CD4-positive, alpha-beta T cell (primary cell): ENCODE results near the gene PRDM13. TPM values are rescaled to one million over a fixed set of nuclear protein-coding genes. Genes with fewer than 3 reads are reported as not detected.

Experiments
- ATAC-seq: fragments of 200-7000 bp; cut with Tn5 transposase; one replicate; pipeline ENCODE4 v1.10.0; 2022; ENCODE audit warnings: mild to moderate bottlenecking; ENCODE audit not compliant: poor library complexity
- CTCF ChIA-PET: fragments of 350-600 bp; sonication (Branson Sonifier 250); formaldehyde crosslinking; loops from one replicate; lab custom pipeline; 2021; ENCODE audit warnings: antibody characterized with exemption, inconsistent platforms; lab: Charles Lee
- POLR2A ChIA-PET: fragments of 350-600 bp; sonication (Branson Sonifier 250); formaldehyde crosslinking; loops from one replicate; lab custom pipeline; 2021; ENCODE audit warnings: antibody characterized with exemption, inconsistent platforms; lab: Charles Lee
- DNase-seq, 14 experiments: peaks; one replicate each; pipeline ENCODE4 v3.0.0-alpha.2; 2013 to 2020; ENCODE audit warnings: mixed read lengths in 2 of 14
- H3K27ac ChIP-seq, 2 donors: one replicate each; pipeline versions ENCODE4 v1.5.1 to v1.7.0; 2013; ENCODE audit warnings: low read length in 2 of 2, low read depth in 1 of 2, mild to moderate bottlenecking in 1 of 2
- H3K27me3 ChIP-seq, 2 experiments: 1 replicate in 1 of 2; 2 replicates in 1 of 2; pipeline versions ENCODE4 v1.6.1 to v1.7.0; 2013; ENCODE audit warnings: low read length in 2 of 2, control low read depth in 1 of 2, mild to moderate bottlenecking in 1 of 2, moderate library complexity in 1 of 2; ENCODE audit not compliant: insufficient read depth in 2 of 2, control insufficient read depth in 1 of 2
- H3K36me3 ChIP-seq: one replicate; pipeline ENCODE4 v1.6.1; 2013; ENCODE audit warnings: low read length, control low read depth; ENCODE audit not compliant: insufficient read depth
- H3K4me1 ChIP-seq: one replicate; pipeline ENCODE4 v1.6.1; 2013; ENCODE audit warnings: low read length, control low read depth; ENCODE audit not compliant: insufficient read depth
- H3K4me3 ChIP-seq: one replicate; pipeline ENCODE4 v1.5.1; 2013; ENCODE audit warnings: mild to moderate bottlenecking, low read length, moderate library complexity
- H3K9me3 ChIP-seq, 2 experiments: 1 replicate in 1 of 2; 2 replicates in 1 of 2; pipeline versions ENCODE4 v1.6.1 to v1.7.0; 2013; ENCODE audit warnings: low read length in 2 of 2, mild to moderate bottlenecking in 2 of 2, control low read depth in 1 of 2, moderate library complexity in 1 of 2; ENCODE audit not compliant: control insufficient read depth in 1 of 2, insufficient read depth in 1 of 2
- H3K27ac Mint-ChIP-seq: one replicate; pipeline ENCODE4 v1.8.0; 2020; ENCODE audit warnings: mixed read lengths
- H3K27me3 Mint-ChIP-seq: one replicate; pipeline ENCODE4 v1.8.0; 2021; ENCODE audit warnings: mixed read lengths
- H3K36me3 Mint-ChIP-seq: one replicate; pipeline ENCODE4 v1.8.0; 2021; ENCODE audit warnings: low read depth, mixed read lengths
- H3K4me1 Mint-ChIP-seq: one replicate; pipeline ENCODE4 v1.8.0; 2021; ENCODE audit warnings: low read depth, mixed read lengths
- H3K4me3 Mint-ChIP-seq: one replicate; pipeline ENCODE4 v1.8.0; 2020; ENCODE audit warnings: mild to moderate bottlenecking, mixed read lengths
- H3K9me3 Mint-ChIP-seq: one replicate; pipeline ENCODE4 v1.8.0; 2020; ENCODE audit warnings: mixed read lengths
- intact Hi-C, 2 experiments: fragments of 100-400 bp; cut with DNase I in 1 of 2; cut with micrococcal nuclease in 1 of 2; formaldehyde crosslinking; loops; one replicate each; pipeline versions ENCODE4 v1.15.1 to v1.9.0; 2023 to 2025; cut with DNase I, micrococcal nuclease
- total RNA-seq, 174 experiments: library from RNA in 2 of 174; stranded (reverse) in 2 of 174; gene quantifications; one replicate each; pipeline ENCODE4 v1.2.3 and lab custom pipeline; 2021 to 2026
- TF ChIP-seq, protein P1 (sequence below): fragments of 200-600 bp; IDR thresholded peaks from one replicate; pipeline ENCODE4 v1.8.0; 2022; ENCODE audit warnings: antibody characterized with exemption, mild to moderate bottlenecking

Gene PRDM13
- total RNA-seq, 2 experiments from 2014 or later = not detected

DNA sequence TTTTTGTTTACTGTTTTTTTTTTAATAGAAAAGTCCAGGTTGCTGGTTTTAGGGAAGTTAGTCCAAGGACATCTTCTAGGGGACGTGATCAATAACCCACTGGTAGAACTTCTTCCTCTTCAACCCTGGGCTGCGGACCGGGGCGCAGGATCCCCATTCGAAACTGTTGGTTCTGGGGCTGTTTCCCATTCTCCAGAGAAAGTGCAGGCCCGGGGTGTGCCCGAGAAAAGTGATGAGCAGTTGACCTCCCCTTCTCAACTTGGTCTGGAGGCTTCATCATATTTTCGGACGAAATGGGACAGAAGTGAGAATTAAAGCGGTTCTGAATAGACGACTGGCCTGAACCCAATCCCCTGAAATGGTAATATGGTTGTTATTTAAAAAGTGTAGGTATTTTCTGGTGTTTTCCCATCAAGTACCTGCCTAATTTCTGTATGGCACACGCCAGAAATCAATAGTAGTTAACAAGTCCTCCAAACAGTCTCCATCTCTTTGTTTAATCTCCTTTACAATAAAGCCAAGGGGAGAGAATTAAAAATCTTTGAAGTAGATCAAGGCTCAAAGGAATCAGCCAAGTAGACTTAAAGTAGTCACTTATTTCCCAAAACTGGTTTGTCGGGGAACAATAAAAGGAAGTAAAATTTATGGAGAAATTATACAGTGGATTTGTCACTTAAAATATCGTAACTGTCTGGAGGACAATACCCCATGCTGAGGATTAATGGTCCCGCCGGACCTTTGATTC is 550 bp upstream of the PRDM13 start:
- TF ChIP-seq, protein P1, sequence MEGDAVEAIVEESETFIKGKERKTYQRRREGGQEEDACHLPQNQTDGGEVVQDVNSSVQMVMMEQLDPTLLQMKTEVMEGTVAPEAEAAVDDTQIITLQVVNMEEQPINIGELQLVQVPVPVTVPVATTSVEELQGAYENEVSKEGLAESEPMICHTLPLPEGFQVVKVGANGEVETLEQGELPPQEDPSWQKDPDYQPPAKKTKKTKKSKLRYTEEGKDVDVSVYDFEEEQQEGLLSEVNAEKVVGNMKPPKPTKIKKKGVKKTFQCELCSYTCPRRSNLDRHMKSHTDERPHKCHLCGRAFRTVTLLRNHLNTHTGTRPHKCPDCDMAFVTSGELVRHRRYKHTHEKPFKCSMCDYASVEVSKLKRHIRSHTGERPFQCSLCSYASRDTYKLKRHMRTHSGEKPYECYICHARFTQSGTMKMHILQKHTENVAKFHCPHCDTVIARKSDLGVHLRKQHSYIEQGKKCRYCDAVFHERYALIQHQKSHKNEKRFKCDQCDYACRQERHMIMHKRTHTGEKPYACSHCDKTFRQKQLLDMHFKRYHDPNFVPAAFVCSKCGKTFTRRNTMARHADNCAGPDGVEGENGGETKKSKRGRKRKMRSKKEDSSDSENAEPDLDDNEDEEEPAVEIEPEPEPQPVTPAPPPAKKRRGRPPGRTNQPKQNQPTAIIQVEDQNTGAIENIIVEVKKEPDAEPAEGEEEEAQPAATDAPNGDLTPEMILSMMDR = no peak
- ATAC-seq (no peak), DNase-seq (no peak)
- Histone ChIP-seq H3K4me1 (peaks cover 70% of the 10 kb centered on the region), H3K27ac (no peak overlapping the region), H3K36me3 (no peaks in the 10 kb centered on the region), H3K4me3 (no peak overlapping the region), H3K9me3 (peaks cover 13 to 51% of the 10 kb centered on the region in 2 experiments), H3K27me3 (peaks cover 91 to 100% of the 10 kb centered on the region in 2 experiments)
- H3K9me3 Mint-ChIP-seq = peaks cover 5% of the 10 kb centered on the region
- peaks cover 97% of the 10 kb centered on the region for H3K27me3 Mint-ChIP-seq
- no peak overlapping the region for H3K27ac Mint-ChIP-seq
- H3K4me1 Mint-ChIP-seq = peaks cover 64% of the 10 kb centered on the region
- no peaks in the 10 kb centered on the region for H3K36me3 Mint-ChIP-seq
- ChIA-PET POLR2A (interaction anchor here (1.0 to 1.9 kb wide), 2 partner anchors 10 to 13 kb away, joined by 3 to 6 read pairs; no protein-coding TSS in a partner anchor), CTCF (no interaction called here)
- intact Hi-C loops = no loop called here
- peak overlapping the region; percentile 20 for H3K4me3 Mint-ChIP-seq

DNA sequence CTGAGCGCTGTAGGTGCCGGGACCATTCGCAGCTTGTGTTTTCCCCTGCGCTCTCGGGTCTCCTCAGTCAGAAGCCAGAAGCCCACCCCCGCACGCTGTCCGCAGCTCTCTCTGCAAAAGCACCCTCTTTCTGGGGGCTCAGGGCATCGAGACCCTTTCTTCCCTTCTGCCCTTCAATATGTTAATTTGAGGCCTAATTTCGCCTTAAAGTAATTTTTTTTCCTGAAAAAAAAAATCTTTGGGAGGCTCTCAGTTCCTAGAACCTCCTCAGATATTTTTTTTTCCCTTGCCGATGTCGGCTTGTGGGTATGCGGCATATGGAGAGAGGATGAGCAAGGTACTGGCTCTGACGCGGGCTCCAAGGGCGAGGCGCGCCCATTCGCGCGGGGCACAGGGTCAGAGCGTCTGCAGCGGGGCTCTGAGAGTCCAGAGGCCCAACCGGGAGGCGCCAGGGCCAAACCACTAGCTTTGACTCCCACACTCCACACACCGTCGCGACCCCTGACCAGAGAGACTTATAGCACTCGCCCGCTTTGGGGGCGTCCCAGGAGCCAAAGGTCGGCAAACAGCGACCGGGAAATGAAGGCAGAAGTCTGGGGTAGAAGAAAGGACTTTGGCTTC is 893 bp downstream of the PRDM13 start:
- ATAC-seq (no peak), DNase-seq (no peak)
- no peaks in the 10 kb centered on the region for H3K36me3 Mint-ChIP-seq
- H3K27ac ChIP-seq = no peak overlapping the region
- peaks cover 85 to 99% of the 10 kb centered on the region in 2 experiments for H3K27me3 ChIP-seq
- H3K4me1 Mint-ChIP-seq = peaks cover 65% of the 10 kb centered on the region
- intact Hi-C loops = no loop called here
- peaks cover 97% of the 10 kb centered on the region for H3K27me3 Mint-ChIP-seq
- CTCF ChIA-PET = no interaction called here
- no peak overlapping the region for H3K4me3 Mint-ChIP-seq
- H3K27ac Mint-ChIP-seq = no peak overlapping the region
- peaks cover 13 to 53% of the 10 kb centered on the region in 2 experiments for H3K9me3 ChIP-seq
- H3K4me1 ChIP-seq = peaks cover 68% of the 10 kb centered on the region
- POLR2A ChIA-PET = interaction anchor here (1.9 kb wide), 1 partner anchor 14 kb away, joined by 6 read pairs; no protein-coding TSS in a partner anchor
- no peaks in the 10 kb centered on the region for H3K36me3 ChIP-seq
- peaks cover 5% of the 10 kb centered on the region for H3K9me3 Mint-ChIP-seq
- TF ChIP-seq, protein P1 = no peak
- H3K4me3 ChIP-seq = no peak overlapping the region

DNA sequence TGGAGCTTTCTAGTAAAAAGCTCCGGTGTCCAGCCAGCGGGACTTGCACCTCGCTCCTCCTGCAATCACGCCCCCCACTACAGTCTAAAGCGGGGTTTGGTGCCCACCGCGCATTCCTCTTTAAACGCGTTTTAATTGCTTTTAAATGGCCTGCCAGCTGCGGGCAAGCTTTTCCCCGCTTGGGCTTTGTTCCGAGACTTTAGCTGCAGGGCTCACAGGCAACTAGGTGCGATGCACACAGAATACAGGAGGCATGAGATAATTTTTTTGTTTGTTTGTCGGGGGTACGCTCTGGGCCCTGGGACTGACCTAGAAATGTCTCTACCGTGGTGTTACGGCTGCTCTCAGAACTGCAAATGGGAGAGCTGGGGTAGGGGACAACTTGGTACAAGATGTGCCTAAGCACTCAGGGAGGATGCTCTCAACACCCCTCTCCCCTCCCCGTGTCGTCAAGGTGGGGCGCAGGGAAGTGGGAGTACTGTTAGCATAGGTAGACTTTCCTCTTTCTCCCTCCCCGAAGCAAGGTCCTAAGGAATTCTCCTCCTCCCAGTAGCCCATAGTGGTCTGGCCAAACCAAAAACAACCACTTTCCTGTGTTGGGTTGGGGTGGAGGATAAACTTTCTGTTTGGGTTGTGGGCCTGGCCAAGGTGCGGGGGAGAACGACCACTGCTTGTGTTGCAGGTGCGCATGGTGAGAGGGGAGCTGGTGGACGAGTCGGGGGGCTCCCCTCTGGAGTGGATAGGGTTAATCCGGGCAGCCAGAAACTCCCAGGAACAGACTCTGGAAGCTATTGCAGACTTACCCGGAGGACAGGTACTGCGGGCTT is 1.6 kb downstream of the PRDM13 start:
- H3K27ac ChIP-seq = no peak overlapping the region
- H3K9me3 ChIP-seq = peaks cover 13 to 54% of the 10 kb centered on the region in 2 experiments
- no peak overlapping the region for H3K4me3 ChIP-seq
- TF ChIP-seq, protein P1 = no peak
- intact Hi-C loops = no loop called here
- peaks cover 68% of the 10 kb centered on the region for H3K4me1 ChIP-seq
- no peak overlapping the region for H3K27ac Mint-ChIP-seq
- peaks cover 5% of the 10 kb centered on the region for H3K9me3 Mint-ChIP-seq
- CTCF ChIA-PET = no interaction called here
- peaks cover 85 to 99% of the 10 kb centered on the region in 2 experiments for H3K27me3 ChIP-seq
- POLR2A ChIA-PET = interaction anchor here (1.1 to 1.9 kb wide), 2 partner anchors 10 to 15 kb away, joined by 5 to 6 read pairs; no protein-coding TSS in a partner anchor
- ATAC-seq (no peak), DNase-seq (no peak)
- peaks cover 96% of the 10 kb centered on the region for H3K27me3 Mint-ChIP-seq
- H3K4me1 Mint-ChIP-seq = peaks cover 60% of the 10 kb centered on the region
- H3K36me3 Mint-ChIP-seq = no peaks in the 10 kb centered on the region
- H3K4me3 Mint-ChIP-seq = no peak overlapping the region
- H3K36me3 ChIP-seq = no peaks in the 10 kb centered on the region
